ENCODE measurements around the gene PLXNC1.

PLXNC1 gene

DNA sequence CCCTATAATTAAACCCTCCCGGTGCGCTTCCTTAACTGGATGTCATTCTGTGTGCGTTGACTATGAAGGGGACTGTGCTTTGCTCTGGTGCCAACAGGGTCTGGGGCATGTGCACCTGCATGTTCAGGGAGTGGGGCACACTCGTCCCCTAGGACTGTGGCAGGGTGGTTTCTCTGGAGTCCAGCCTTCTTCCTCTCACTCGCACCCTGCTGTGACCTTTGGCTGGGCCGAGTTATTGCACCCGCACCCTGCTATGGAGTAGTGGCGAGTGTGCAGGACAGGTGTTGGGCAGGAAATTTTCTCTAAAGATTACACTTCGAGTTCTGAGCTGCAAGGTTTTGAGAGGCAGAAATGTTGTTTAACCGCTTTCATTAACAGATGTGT is 138.9 kb downstream of the PLXNC1 start:
- Histone ChIP-seq H3K27me3 (ENCODE audit: insufficient read depth, poor library complexity, severe bottlenecking) (no peaks in the 10 kb centered on the region), H3K27ac (replicated peaks) (no peak overlapping the region), H3K4me3 (replicated peaks; ENCODE audit: insufficient read depth, low read length) (no peak overlapping the region)
- TF ChIP-seq SPI1 (IDR thresholded peaks at IDR 0.05; ENCODE audit: borderline replicate concordance, low read depth) (no peak), POLR2AphosphoS5 (IDR thresholded peaks at IDR 0.05; ENCODE audit: low read depth) (no peak), REST (IDR thresholded peaks at IDR 0.05; ENCODE audit: insufficient replicate concordance, low read depth) (no peak), GABPA (IDR thresholded peaks at IDR 0.05; ENCODE audit: low read depth) (no peak)
- TF ChIP-seq, protein P1, sequence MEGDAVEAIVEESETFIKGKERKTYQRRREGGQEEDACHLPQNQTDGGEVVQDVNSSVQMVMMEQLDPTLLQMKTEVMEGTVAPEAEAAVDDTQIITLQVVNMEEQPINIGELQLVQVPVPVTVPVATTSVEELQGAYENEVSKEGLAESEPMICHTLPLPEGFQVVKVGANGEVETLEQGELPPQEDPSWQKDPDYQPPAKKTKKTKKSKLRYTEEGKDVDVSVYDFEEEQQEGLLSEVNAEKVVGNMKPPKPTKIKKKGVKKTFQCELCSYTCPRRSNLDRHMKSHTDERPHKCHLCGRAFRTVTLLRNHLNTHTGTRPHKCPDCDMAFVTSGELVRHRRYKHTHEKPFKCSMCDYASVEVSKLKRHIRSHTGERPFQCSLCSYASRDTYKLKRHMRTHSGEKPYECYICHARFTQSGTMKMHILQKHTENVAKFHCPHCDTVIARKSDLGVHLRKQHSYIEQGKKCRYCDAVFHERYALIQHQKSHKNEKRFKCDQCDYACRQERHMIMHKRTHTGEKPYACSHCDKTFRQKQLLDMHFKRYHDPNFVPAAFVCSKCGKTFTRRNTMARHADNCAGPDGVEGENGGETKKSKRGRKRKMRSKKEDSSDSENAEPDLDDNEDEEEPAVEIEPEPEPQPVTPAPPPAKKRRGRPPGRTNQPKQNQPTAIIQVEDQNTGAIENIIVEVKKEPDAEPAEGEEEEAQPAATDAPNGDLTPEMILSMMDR (IDR thresholded peaks at IDR 0.05; ENCODE audit: insufficient read depth, low read length), result no peak
- DNase-seq (ENCODE audit: low read depth in 1 of 2, low spot score in 1 of 2), result no peak

GRCh38 chr12:94289461-94290312 is 141.3 kb downstream of the PLXNC1 start:
- H3K27ac ChIP-seq (replicated peaks), result no peak overlapping the region
- TF ChIP-seq, protein P1 (IDR thresholded peaks at IDR 0.05; ENCODE audit: insufficient read depth, low read length), result no peak
- TF ChIP-seq SPI1 (IDR thresholded peaks at IDR 0.05; ENCODE audit: borderline replicate concordance, low read depth) (no peak), GABPA (IDR thresholded peaks at IDR 0.05; ENCODE audit: low read depth) (no peak), POLR2AphosphoS5 (IDR thresholded peaks at IDR 0.05; ENCODE audit: low read depth) (no peak), REST (IDR thresholded peaks at IDR 0.05; ENCODE audit: insufficient replicate concordance, low read depth) (no peak)
- no peak overlapping the region for H3K4me3 ChIP-seq (replicated peaks; ENCODE audit: insufficient read depth, low read length)
- DNase-seq (ENCODE audit: low read depth in 1 of 2, low spot score in 1 of 2), result no peak
- H3K27me3 ChIP-seq (ENCODE audit: insufficient read depth, poor library complexity, severe bottlenecking), result no peaks in the 10 kb centered on the region

- TF ChIP-seq REST (IDR thresholded peaks at IDR 0.05; ENCODE audit: insufficient replicate concordance, low read depth) (no peak), SPI1 (IDR thresholded peaks at IDR 0.05; ENCODE audit: borderline replicate concordance, low read depth) (no peak), POLR2AphosphoS5 (IDR thresholded peaks at IDR 0.05; ENCODE audit: low read depth) (no peak), GABPA (IDR thresholded peaks at IDR 0.05; ENCODE audit: low read depth) (no peak)
- TF ChIP-seq, protein P1 (IDR thresholded peaks at IDR 0.05; ENCODE audit: insufficient read depth, low read length), result no peak
- H3K27me3 ChIP-seq (ENCODE audit: insufficient read depth, poor library complexity, severe bottlenecking), result no peaks in the 10 kb centered on the region
- no peak for DNase-seq (ENCODE audit: low read depth in 1 of 2, low spot score in 1 of 2)
- no peak overlapping the region for H3K4me3 ChIP-seq (replicated peaks; ENCODE audit: insufficient read depth, low read length)
- no peak overlapping the region for H3K27ac ChIP-seq (replicated peaks)
Observed at GRCh38 chr12:94290353-94290752, 142.0 kb downstream of the PLXNC1 start.

Data from HL-60 (cell line).